HG03558 (cell line): ENCODE measurements around the gene CD276.
"Not testable (repeated sequence)": the region's sequence is repeated elsewhere in the genome, so short reads cannot be mapped to it uniquely, and the experiment has no call there.

ENCODE experiments used
- ATAC-seq: cut with Tn5 transposase; IDR thresholded peaks from one replicate; pipeline ENCODE4 v1.9.1; 2021; ENCODE audit warnings: moderate number of reproducible peaks; ENCODE audit not compliant: unreplicated experiment; ENCODE audit errors: extremely low read depth

CD276 gene

GRCh38 chr15:73683777-73684580 lies at the start of gene CD276:
Gene CD276, plus strand, starts transcription at chr15:73684383. Its CDS starts 15,257 bp downstream, at chr15:73699640.
- no peak for ATAC-seq

DNA sequence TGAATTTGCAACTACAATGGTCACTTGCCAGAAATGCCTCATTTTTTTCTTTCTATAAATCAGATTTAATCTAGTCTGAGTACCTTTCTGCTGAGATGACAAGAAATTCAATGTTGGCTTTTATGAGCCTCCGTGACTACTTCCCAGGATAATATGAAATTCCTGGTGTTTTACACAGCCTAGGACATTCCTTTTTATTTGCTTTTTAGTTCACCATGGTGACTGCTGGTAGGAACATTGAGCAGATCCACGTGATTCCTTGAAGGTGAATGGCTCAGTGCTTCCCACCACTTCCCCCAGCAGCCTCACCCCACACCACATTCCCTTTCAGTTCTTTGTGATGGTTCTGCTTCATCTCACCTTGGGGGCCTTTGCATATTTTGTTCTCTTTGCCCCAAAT lies 46.7 kb upstream of the CD276 start:
- ATAC-seq = no peak

DNA sequence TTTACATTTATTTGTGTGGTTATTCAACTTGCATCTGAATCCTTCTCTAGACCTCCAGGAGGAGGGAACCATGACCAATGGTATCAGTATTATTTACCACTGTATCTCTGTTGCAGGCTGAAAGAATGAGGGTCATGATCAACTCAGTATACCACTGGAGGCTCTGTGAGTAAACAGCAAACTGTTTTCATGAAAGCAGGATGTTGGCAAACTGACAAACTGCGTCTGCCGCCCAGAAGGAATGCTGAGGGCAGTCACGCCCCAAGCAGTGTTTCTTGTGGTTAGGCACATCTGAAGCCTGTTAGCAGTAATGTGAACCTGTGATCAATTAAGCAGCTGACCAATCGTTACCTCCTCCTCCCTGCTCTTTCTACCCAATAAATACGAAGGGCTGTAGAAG lies 44.7 kb upstream of the CD276 start:
- not testable (repeated sequence) for ATAC-seq

DNA sequence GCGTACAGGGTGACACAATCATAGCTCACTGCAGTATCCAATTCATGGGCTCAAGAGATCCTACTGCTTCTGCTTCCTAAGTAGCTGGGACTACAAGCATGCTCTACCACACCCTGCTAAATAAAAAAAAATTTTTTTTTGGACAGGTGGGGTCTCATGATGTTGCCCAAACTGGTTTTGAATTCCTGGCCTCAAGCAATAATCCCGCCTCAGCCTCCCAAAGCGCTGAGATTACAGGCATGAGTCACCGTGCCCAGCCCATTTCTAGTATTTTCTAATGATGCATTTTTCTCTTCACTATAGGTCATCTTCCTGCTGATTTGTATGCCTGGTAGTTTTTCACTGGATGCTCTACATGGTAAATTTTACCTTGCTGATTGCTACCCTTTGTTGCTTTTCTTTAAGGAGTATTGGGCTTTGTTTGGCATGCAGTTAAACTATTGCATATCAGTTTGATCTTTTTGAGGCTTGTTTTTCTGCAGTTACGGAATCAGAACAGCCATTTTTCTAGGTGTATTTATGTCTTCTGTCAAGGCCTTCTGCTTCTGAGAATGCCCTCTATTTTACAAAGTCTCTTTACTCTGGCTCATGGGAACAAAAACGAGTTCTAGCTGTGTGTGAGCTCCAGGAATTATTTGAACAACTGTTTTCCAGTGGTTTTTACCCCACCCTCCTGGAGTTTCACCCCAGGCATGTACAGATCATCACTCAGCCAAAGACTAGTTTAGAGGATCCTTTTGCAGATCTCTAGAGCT lies 36.7 kb upstream of the CD276 start:
- ATAC-seq = no peak

GRCh38 chr15:73648014-73648295 lies 36.2 kb upstream of the CD276 start:
- no peak for ATAC-seq

DNA sequence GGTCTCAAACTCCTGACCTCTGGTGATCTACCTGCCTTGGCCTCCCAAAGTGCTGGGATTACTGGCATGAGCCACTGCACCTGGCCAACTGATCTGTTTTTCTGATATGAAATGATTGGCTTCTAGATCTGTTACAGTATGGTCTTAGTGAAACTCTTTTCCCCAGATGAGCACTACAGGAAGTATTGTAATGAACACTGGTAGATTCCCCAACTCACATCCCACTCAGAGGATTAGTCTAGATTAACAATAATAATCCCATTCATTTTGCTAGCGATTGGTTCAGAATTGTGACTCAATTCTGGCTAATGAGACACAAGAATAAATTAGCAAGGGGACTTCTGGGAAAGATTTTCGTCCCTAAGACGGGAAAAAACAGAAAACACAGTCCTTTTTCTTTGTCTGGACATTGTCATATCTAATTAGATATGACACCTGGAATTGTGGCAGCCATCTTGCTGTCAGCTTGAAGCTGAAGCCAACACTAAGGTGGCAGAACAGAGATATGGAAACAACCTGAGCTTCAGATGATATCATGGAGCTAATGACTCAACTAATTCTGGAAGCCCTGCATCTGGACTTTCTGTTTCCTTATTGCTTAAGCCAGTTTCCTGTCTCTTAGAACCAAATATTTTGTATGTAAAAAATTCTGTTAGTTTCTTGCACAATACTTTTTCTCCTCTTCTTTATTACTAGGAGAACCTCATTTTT lies 33.6 kb upstream of the CD276 start:
- ATAC-seq = no peak

- ATAC-seq = no peak
These were observed 29.5 kb upstream of the CD276 start for GRCh38 chr15:73654659-73655058.

DNA sequence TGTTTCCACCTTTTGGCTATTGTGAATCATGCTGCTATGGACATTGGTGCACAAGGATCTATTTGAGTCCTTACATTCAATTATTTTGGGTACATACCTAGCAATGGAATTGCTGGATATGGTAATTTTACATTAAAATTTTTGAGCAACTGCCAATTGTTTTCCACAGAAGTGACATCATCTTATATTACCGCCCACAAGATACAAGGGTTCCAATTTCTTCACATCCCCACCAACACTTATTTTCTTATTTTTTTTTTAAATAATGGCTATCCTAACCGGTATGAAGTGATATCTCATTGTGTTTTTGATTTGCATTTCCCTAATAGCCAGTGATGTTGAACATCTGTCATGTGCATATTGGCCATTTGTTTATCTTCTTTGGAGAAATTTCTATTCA lies 28.5 kb upstream of the CD276 start:
- ATAC-seq = no peak

GRCh38 chr15:73658645-73659044 lies 25.5 kb upstream of the CD276 start:
- no peak for ATAC-seq

DNA sequence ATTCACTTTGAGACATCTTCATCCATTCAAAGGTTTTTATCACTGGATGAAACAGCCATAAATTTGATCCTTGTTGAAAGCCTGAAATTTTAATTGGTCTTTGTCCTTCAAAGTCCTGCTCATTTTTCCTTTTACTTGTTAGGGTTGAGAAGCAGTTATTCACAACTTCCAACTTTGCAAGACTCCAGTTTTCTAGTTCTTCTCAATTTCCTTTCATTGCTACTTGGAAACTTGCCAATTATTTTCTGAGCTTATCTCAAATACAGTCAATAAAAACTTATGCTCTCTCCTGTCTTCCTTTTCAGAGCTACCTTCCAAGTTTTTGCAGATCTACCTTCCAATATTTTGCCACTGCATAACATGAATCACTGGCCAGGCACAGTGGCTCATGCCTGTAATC lies 23.7 kb upstream of the CD276 start:
- ATAC-seq = no peak

DNA sequence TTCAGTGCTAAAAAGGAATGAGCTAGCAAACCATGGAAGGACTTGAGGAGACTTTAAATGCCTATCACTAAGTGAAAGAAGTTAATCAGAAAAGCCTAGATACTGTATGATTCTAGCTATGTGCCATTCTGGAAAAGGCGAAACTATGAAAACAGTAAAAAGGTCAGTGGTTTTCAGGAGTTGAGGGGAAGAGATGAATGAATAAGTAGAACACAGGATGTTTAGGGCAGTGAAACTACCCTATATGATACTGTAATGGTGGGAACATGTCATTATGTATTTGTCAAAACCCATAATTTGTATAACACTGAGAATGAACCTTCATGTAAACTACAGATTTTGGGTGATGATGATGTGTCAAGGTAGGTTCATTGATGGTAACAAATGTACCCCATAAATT lies 9.6 kb upstream of the CD276 start:
- no peak for ATAC-seq

- ATAC-seq = no peak
These were observed 7.0 kb upstream of the CD276 start for GRCh38 chr15:73677146-73677607.

- ATAC-seq = no peak
These were observed 6.5 kb upstream of the CD276 start for GRCh38 chr15:73677733-73678132.

DNA sequence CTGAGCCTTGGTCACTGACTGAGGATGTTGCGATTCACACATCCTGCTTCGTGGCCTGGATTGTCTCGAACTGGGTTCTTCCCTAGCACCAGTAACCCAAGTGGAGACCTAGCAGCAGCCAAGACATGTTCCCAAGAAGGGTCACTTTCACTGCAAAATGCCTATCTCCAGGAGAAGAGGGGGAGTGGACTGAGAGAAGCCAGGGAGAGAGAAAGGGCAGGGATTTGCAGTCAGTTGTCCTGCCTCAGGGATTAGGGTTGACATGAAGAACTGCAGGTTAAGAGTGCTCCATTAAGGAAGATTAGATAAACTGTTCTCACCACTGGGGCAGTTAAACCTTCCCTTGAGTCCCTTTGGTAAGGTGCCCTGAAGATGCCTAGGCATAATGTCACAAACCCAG lies 5.7 kb upstream of the CD276 start:
- ATAC-seq = no peak

GRCh38 chr15:73679180-73679579 lies 5.0 kb upstream of the CD276 start:
- no peak for ATAC-seq

DNA sequence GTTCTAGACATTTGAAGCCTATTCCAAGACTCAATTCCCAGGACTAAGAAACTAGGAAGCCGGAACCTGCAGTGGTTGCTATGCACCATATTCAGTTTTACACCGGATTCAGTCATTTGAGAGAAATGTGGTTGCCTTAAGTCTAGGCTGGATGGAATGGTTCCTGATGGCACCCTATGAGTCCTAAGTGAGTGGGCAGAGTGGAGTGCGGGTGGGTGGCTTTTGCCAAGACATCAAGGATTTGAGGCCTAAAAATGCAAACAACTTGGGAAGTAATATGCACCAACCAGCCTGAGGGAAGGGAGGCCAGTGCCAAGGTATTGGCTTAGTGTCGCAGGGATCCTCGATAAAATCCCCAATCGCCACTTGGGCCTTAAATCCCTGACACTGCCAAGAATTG lies 4.2 kb upstream of the CD276 start:
- ATAC-seq = no peak

DNA sequence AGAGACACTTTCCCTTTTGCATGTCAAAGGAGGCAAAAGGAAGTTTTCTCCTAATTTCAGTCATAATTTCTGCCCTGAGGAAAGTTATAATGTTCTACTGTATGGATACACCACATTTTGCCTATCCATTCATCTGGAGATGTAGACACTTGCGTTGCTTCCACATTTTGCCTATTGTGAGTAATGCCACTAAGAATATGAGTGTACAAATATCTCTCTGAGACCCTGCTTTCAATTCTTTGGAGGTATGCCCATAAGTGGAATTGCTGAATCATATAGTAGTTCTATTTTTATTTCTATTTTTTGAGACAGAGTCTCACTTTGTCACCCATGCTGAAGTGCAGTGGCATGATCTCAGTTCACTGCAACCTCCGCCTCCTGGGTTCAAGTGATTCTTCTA lies 3.6 kb upstream of the CD276 start:
- ATAC-seq = no peak

DNA sequence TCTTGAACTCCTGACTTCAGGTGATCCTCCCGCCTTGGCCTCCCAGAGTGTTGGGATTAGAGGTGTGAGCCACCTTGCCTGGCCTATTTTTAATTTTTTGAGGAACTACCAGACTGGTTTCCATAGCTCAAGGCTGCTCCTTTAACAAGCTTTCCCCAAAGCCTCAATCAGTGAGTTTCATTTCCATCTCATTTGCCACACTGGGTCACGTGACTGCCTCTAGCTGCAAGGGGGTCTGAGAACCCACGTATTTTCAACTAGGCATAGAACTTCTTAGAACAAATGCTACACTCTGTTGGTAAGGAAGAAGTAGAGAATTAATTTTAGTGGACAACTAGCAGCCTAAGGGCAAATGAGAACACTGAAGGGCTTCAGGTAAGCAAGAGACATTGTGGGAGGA lies 3.1 kb upstream of the CD276 start:
- no peak for ATAC-seq

- no peak for ATAC-seq
These were observed 2.2 kb upstream of the CD276 start for GRCh38 chr15:73681856-73682599.

GRCh38 chr15:73682600-73683090 lies 1.5 kb upstream of the CD276 start:
- no peak for ATAC-seq
